ENCODE data around the gene DPH1.

DNA sequence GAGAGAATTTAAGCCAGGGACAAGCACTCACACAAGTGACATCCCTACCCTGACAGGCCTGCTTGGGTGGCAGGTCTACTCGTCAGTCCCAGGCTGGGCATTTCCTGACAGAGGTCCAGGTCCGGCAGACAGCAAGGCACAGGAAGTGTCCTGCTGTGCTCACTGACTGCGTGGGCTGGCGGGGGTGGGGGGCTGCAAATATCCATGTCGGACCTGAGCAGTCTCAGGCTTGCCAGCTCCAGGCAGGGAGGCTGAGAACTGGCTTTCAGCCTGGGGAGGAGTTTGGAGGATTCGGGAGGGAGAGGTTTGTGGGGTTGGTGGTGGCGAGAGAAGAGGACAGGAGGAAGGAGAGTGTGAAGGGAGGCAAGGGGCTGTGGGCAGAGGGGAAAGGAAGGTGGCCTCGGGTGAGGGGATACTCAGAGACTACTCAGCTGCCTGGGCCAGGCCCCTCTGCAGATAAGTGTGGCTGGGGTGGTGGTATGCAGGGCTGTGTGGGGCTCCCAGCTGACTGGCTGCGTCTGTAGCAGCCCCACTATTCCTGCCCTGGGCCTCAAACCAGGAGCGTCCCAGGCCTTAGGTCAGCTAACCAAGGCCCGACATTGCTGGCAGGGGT lies 32.7 kb downstream of the DPH1 start:
- TF ChIP-seq, protein P1, sequence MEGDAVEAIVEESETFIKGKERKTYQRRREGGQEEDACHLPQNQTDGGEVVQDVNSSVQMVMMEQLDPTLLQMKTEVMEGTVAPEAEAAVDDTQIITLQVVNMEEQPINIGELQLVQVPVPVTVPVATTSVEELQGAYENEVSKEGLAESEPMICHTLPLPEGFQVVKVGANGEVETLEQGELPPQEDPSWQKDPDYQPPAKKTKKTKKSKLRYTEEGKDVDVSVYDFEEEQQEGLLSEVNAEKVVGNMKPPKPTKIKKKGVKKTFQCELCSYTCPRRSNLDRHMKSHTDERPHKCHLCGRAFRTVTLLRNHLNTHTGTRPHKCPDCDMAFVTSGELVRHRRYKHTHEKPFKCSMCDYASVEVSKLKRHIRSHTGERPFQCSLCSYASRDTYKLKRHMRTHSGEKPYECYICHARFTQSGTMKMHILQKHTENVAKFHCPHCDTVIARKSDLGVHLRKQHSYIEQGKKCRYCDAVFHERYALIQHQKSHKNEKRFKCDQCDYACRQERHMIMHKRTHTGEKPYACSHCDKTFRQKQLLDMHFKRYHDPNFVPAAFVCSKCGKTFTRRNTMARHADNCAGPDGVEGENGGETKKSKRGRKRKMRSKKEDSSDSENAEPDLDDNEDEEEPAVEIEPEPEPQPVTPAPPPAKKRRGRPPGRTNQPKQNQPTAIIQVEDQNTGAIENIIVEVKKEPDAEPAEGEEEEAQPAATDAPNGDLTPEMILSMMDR (tag by site-specific recombination; IDR thresholded peaks at IDR 0.05) = no peak
- TF ChIP-seq ZNF341 (tag by site-specific recombination; IDR thresholded peaks at IDR 0.05; ENCODE audit: low read depth) = no peak
- no peak for TF ChIP-seq ZNF776 (tag by site-specific recombination; IDR thresholded peaks at IDR 0.05; ENCODE audit: borderline replicate concordance)
- TF ChIP-seq, protein P2, sequence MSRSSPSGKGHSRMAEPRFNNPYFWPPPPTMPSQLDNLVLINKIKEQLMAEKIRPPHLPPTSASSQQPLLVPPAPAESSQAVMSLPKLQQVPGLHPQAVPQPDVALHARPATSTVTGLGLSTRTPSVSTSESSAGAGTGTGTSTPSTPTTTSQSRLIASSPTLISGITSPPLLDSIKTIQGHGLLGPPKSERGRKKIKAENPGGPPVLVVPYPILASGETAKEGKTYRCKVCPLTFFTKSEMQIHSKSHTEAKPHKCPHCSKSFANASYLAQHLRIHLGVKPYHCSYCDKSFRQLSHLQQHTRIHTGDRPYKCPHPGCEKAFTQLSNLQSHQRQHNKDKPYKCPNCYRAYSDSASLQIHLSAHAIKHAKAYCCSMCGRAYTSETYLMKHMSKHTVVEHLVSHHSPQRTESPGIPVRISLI (tag by site-specific recombination; IDR thresholded peaks at IDR 0.05) = no peak
- no peak for TF ChIP-seq ZNF324 (tag by site-specific recombination; IDR thresholded peaks at IDR 0.05)
- TF ChIP-seq ZNF274 (IDR thresholded peaks at IDR 0.05; ENCODE audit: low read length) = no peak
- TF ChIP-seq ZNF274 (tag by site-specific recombination; IDR thresholded peaks at IDR 0.05; ENCODE audit: borderline replicate concordance) = no peak
- TF ChIP-seq, protein P3, sequence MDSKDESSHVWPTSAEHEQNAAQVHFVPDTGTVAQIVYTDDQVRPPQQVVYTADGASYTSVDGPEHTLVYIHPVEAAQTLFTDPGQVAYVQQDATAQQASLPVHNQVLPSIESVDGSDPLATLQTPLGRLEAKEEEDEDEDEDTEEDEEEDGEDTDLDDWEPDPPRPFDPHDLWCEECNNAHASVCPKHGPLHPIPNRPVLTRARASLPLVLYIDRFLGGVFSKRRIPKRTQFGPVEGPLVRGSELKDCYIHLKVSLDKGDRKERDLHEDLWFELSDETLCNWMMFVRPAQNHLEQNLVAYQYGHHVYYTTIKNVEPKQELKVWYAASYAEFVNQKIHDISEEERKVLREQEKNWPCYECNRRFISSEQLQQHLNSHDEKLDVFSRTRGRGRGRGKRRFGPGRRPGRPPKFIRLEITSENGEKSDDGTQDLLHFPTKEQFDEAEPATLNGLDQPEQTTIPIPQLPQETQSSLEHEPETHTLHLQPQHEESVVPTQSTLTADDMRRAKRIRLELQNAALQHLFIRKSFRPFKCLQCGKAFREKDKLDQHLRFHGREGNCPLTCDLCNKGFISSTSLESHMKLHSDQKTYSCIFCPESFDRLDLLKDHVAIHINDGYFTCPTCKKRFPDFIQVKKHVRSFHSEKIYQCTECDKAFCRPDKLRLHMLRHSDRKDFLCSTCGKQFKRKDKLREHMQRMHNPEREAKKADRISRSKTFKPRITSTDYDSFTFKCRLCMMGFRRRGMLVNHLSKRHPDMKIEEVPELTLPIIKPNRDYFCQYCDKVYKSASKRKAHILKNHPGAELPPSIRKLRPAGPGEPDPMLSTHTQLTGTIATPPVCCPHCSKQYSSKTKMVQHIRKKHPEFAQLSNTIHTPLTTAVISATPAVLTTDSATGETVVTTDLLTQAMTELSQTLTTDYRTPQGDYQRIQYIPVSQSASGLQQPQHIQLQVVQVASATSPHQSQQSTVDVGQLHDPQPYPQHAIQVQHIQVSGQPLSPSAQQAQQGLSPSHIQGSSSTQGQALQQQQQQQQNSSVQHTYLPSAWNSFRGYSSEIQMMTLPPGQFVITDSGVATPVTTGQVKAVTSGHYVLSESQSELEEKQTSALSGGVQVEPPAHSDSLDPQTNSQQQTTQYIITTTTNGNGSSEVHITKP (tag by site-specific recombination; IDR thresholded peaks at IDR 0.05) = no peak
- TF ChIP-seq ZNF777 (tag by site-specific recombination; IDR thresholded peaks at IDR 0.05; ENCODE audit: borderline replicate concordance) = no peak
- no peak for TF ChIP-seq KLF8 (tag by site-specific recombination; IDR thresholded peaks at IDR 0.05)

All from HEK293 (cell line).